Measurements from ENCODE around the gene PDILT. TPM values are rescaled to one million over a fixed set of nuclear protein-coding genes. Genes with fewer than 3 reads are reported as not detected.

The PDILT gene
- total and polyA plus RNA-seq, 9 donors, result not detected

DNA sequence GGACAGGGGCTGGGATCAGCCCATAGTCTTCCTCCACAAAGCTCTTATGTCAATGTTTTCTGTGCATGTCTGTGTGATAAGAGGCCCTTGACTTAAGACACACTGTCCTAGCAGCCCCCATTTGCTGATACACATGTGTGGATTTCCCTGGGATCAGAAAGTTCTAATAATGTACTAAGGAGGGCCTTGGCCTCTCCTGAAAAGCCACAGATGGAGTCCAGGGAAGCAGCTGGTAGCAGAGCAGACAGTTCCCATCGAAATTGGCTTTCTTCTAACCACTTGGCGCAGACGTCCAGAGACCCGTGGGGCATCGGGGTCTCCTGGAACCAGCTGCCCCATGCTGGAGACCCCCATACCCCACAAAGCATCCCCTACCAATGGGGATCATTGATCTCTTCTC lies 72.9 kb downstream of the PDILT start:
- H3K9me3 ChIP-seq, result no peaks in the 10 kb centered on the region
- no peaks in the 10 kb centered on the region for H3K4me1 ChIP-seq (ENCODE audit: insufficient read depth)
- intact Hi-C loops (cut with DNase I), result no loop called here
- no peaks in the 10 kb centered on the region for H3K27me3 ChIP-seq
- H3K4me3 ChIP-seq, result no peak overlapping the region
- WGBS, 3 donors, result 68 to 76% (median 75%) methylated on average over 5 of the region's 5 CpGs
- DNase-seq, result no peak
- no peak overlapping the region for H3K27ac ChIP-seq
- TF ChIP-seq EP300 (IDR thresholded peaks at IDR 0.05), result no peak
- no peak for TF ChIP-seq POLR2A (IDR thresholded peaks at IDR 0.05)
- TF ChIP-seq CTCF (IDR thresholded peaks at IDR 0.05), result no peak
- H3K36me3 ChIP-seq, result no peaks in the 10 kb centered on the region

DNA sequence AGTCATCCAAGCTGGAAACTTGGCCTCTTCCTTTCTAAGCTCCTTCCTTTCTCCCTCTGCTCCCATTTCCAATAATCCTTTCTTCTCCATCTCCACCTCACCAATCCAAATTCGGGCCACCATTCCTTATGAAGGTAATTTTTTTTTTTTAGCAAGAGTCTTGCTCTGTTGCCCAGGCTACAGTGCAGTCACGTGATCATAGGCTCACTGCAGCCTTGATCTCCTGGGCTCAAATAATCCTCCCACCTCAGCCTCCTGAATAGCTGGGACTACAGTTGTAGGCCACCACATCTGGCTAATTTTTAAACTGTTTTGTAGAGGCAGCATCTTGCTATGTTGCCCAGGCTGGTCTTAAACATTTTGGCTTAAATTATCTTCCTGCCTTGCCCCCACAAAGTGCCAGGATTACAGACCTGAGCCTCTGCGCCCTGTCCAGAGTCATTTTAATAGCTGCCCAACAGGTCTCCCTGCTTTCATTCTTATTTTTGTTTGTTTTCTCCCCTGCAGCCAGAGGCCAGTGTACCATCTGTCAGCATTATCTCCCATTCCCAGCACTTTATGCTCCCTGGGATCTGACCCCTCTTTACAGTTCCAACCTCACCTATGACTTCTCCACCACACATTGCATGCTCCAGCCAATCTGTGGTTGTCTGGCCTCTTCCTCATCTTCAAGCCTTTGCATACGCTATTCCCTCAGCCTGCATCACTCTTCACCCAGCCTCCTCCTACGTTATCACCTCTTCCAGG lies 75.0 kb downstream of the PDILT start:
- 71 to 82% (median 73%) methylated on average over 5 of the region's 5 CpGs for WGBS, 3 donors
- Histone ChIP-seq H3K9me3 (no peaks in the 10 kb centered on the region), H3K4me1 (ENCODE audit: insufficient read depth) (no peaks in the 10 kb centered on the region), H3K4me3 (no peak overlapping the region), H3K27me3 (no peaks in the 10 kb centered on the region), H3K27ac (no peak overlapping the region), H3K36me3 (no peaks in the 10 kb centered on the region)
- intact Hi-C loops (cut with DNase I), result no loop called here
- no peak for DNase-seq
- TF ChIP-seq POLR2A (IDR thresholded peaks at IDR 0.05) (no peak), EP300 (IDR thresholded peaks at IDR 0.05) (no peak), CTCF (IDR thresholded peaks at IDR 0.05) (no peak)

- Histone ChIP-seq H3K4me3 (no peak within 1 kb of the TSS), H3K36me3 (no peaks in the 10 kb centered on the region), H3K27ac (no peak within 1 kb of the TSS), H3K27me3 (no peaks in the 10 kb centered on the region), H3K4me1 (ENCODE audit: insufficient read depth) (no peaks in the 10 kb centered on the region), H3K9me3 (no peaks in the 10 kb centered on the region)
- DNase-seq, result no peak
- WGBS, 3 donors, result 72 to 79% (median 72%) methylated on average over 7 of the region's 7 CpGs
- no peak for TF ChIP-seq EP300 (IDR thresholded peaks at IDR 0.05)
- TF ChIP-seq CTCF (IDR thresholded peaks at IDR 0.05), result no peak
- no peak for TF ChIP-seq POLR2A (IDR thresholded peaks at IDR 0.05)
- intact Hi-C loops (cut with DNase I), result no loop called here
Observed at GRCh38 chr16:20327444-20328041, 77.0 kb downstream of the PDILT start, which contains the start of gene GP2. Gene GP2, minus strand, starts transcription at chr16:20327513. Its CDS starts 1,082 bp downstream, at chr16:20326431.

- Histone ChIP-seq H3K4me3 (no peak overlapping the region), H3K9me3 (no peaks in the 10 kb centered on the region), H3K27ac (no peak overlapping the region), H3K4me1 (ENCODE audit: insufficient read depth) (no peaks in the 10 kb centered on the region), H3K36me3 (no peaks in the 10 kb centered on the region), H3K27me3 (no peaks in the 10 kb centered on the region)
- intact Hi-C loops (cut with DNase I), result no loop called here
- DNase-seq, result no peak
- TF ChIP-seq POLR2A (IDR thresholded peaks at IDR 0.05) (no peak), EP300 (IDR thresholded peaks at IDR 0.05) (no peak), CTCF (IDR thresholded peaks at IDR 0.05) (no peak)
- 63 to 73% (median 67%) methylated on average over 3 of the region's 3 CpGs for WGBS, 3 donors
Observed at GRCh38 chr16:20326321-20326720, 78.2 kb downstream of the PDILT start.
